NCI-H2227 (cell line): ENCODE data around the gene SMARCE1.
"Not testable (repeated sequence)": the region's sequence is repeated elsewhere in the genome, so short reads cannot be mapped to it uniquely, and the experiment has no call there.

ENCODE experiments used
- DNase-seq: peaks from one replicate; lab custom pipeline; 2025; ENCODE audit not compliant: unreplicated experiment; lab: John Stamatoyannopoulos, UW

SMARCE1 gene

DNA sequence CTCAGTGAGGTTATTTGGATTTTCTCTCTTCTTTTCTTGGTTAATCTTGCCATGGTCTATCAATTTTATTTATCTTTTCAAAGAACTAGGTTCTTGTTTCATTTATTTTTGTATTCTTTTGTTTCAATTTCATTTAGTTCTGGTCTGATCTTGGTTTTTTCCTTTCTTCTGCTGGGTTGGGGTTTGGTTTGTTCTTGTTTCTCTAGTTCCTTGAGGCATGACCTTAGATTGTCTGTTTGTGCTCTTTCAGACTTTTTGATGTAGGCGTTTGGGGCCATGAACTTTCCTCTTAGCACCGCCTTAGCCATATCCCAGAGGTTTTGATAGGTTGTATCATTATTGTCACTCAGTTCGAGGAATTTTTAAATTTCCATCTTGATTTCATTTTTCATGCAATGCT is 61.4 kb downstream of the SMARCE1 start:
- not testable (repeated sequence) for DNase-seq

DNA sequence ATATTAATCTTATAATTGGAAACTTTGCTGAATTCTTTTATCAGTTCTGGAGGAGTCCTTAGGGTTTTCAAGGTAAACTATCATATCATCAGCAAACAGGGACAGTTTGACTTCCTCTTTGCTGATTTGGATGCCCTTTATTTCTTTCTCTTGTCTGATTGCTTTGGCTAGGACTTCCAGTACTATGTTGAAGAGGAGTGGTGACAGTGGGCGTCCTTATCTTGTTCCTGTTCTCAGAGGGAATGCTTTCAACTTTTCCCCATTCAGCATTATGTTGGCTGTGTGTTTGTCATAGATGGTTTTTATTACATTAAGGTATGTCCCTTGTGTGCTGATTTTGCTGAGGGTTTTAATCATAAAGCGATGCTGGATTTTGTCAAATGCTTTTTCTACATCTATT is 62.7 kb downstream of the SMARCE1 start:
- DNase-seq = not testable (repeated sequence)

DNA sequence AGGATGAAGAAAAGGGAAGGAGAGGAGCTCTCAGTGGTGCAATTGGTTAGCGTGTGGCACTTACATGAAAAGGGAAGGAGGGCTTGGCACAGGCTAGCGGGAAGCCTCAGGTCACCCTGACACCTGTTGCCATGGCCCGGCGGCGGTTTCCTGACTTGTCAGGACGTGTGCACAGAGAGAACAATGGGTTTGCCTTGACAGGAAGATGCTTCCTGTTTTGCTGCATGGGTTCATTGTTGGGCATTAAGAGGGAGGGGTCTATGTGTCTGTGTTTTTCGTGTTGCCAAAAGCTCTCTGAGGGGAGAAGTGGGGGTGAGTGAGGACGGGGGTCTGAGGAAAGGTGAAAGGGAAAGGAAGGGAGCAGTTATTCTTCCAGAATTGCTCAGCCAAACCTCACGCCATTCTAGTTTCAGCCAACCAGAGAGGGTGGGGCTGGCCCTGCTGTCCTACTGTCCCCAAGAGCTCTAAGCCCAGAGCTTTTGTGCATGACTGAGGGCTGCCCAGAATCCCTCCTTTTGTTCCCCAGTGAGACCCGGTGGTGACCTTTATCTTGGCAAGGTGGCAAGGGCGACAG is 65.2 kb downstream of the SMARCE1 start:
- no peak for DNase-seq

DNA sequence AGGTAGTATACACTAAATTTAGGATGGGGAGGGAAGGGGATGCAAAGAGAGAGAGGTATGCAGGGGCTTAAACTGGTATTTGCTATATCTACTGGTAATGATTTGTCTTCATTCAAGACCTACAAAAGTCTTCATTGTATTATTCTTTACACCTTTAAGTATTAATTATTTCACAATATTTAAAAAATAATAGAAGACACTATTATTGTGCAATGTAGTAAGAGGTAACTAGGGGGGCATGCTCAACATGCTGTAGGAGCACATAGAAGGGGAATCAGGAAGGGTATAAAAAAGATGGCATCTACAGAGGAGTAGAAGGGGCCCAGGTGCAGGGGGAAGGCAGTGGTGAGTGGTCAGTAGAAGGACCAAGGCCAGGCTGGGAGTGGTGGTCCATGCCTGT is 67.5 kb downstream of the SMARCE1 start:
- DNase-seq = no peak

DNA sequence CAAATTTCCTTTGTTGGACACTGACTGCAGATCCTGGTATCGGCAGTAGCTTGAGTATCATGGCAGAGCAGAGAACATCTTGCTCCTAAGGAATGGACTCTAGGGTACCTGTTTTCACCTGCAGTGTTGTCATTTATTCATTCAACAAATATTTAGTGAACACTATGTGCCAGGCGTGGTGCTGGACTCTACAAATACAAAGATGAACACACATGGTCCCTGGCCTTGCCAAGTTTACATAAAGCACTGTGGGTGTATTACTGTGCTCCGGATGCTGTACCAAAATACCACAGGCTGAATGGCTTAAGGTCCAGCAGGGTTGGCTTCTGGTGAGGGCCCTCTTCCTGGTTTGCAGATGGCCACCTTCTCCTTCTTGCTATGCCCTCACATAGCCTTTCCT is 68.1 kb downstream of the SMARCE1 start:
- no peak for DNase-seq

DNA sequence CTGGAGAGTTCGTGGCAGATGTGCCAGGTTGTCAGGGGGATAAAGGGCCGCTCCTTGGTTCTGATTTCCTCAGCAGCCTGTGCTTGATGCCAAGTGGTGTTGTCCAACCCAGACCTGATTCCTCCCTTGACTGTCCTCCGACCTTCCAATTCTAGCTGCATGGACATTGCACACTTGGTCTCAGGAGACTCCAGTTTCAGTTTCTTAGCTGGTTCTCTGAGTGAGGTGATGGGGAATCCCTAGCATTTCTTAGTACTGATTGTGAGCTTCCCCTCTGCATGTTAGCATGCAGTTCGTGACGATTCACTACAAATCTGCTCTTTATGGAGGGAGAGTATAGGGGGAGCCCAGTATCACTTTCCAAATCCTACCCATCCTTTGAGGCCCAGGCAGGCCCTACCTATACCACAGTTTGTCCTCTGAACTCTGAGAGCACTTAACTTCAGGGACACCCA is 70.0 kb downstream of the SMARCE1 start:
- no peak for DNase-seq

DNA sequence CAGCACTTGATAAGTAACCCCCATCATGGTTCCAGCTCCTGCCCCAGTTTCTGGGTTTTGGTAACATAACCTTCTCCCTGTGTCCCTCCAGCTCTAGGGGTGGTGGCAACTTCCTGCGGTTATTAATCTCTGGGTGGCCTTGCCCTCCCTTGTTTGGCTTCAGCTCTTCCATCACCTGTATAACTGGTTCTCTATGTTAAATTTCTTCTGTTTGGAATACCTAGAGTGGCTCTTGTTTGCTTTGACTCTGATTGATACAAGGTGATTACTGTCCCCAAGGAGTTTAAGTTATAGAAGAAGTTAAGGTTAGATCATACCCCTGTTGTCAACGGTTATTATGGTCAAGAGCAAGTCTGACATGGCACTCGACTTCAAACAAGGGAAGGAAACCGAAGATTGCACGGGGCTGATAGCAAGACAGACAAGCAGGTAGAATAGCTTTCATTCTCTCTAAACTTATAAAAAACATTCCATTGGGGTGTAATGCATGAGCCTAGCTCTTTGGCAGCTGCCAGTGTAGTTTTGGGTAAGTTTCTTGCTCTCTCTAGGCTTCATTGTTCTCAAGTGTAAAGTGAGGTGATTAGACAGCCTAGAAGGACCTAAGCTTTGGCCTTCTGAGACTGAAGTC is 71.4 kb downstream of the SMARCE1 start:
- no peak for DNase-seq
